ENCODE measurements around the gene NKAPL.
A peak's percentile ranks its signal among the peaks of the same experiment; 100 is the strongest.

NKAPL gene

GRCh38 chr6:28280595-28281287, 21.6 kb downstream of the NKAPL start:
- TF ChIP-seq, protein P1, sequence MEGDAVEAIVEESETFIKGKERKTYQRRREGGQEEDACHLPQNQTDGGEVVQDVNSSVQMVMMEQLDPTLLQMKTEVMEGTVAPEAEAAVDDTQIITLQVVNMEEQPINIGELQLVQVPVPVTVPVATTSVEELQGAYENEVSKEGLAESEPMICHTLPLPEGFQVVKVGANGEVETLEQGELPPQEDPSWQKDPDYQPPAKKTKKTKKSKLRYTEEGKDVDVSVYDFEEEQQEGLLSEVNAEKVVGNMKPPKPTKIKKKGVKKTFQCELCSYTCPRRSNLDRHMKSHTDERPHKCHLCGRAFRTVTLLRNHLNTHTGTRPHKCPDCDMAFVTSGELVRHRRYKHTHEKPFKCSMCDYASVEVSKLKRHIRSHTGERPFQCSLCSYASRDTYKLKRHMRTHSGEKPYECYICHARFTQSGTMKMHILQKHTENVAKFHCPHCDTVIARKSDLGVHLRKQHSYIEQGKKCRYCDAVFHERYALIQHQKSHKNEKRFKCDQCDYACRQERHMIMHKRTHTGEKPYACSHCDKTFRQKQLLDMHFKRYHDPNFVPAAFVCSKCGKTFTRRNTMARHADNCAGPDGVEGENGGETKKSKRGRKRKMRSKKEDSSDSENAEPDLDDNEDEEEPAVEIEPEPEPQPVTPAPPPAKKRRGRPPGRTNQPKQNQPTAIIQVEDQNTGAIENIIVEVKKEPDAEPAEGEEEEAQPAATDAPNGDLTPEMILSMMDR (conservative IDR thresholded peaks at IDR 0.05; ENCODE audit: low read length), result no peak
- no peak for DNase-seq (ENCODE audit: low read depth)
- H3K4me3 ChIP-seq (ENCODE audit: low read length), result peak overlapping the region; percentile 65

DNA sequence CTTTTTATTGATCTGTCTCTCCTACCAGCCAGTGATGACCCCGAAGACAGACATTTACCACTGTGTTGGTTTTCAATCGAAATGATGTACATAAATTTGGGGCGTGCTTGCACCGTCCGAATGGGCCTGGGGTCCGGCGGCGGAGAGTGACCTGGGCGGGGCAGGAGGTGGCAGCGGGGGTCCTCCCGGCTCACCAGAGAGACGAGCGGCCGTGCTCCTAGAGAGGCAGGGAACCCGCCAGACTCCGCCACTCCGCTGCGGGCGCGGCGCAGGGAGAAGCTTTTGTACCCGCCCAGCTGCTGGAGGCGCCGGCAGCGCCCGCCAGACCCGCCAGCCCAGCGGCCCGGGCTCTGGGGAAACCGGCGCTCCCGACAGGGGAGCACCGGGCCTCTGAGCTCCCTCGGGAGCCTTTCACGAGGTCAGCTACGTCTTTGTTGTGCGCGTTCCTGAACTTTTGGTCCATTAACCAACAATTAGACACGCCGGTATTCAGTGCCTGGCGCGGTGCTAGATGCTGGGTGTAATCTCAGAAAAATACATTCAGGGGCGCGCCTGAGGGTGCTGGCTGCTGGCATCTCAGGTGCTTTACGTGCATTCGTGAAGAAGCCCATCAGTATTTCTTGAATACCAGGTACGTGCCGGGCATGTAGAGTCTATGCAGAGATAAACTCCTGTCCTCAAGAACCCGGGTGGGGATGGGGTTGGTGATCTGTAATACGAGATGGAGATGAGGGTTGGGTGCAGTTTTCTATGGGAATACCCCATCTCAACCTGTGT, 22.4 kb downstream of the NKAPL start, which contains the start of gene PGBD1:
Gene PGBD1, plus strand, starts transcription at position 285 of the 777 bp plus-strand sequence. CDS start 2,242 bp downstream, outside the sequence.
- DNase-seq (ENCODE audit: low read depth), result peak; percentile 80
- TF ChIP-seq, protein P1 (conservative IDR thresholded peaks at IDR 0.05; ENCODE audit: low read length), result no peak
- peak within 1 kb of the TSS; percentile 65 for H3K4me3 ChIP-seq (ENCODE audit: low read length)

- no peak for DNase-seq (ENCODE audit: low read depth)
- TF ChIP-seq, protein P1 (conservative IDR thresholded peaks at IDR 0.05; ENCODE audit: low read length), result no peak
- H3K4me3 ChIP-seq (ENCODE audit: low read length), result no peak overlapping the region
Observed at GRCh38 chr6:28282926-28283325, 23.8 kb downstream of the NKAPL start.

GRCh38 chr6:28291573-28291972, 32.5 kb downstream of the NKAPL start:
- no peak overlapping the region for H3K4me3 ChIP-seq (ENCODE audit: low read length)
- TF ChIP-seq, protein P1 (conservative IDR thresholded peaks at IDR 0.05; ENCODE audit: low read length), result no peak
- DNase-seq (ENCODE audit: low read depth), result no peak

GRCh38 chr6:28295326-28295725, 36.2 kb downstream of the NKAPL start:
- no peak for DNase-seq (ENCODE audit: low read depth)
- H3K4me3 ChIP-seq (ENCODE audit: low read length), result no peak overlapping the region
- TF ChIP-seq, protein P1 (conservative IDR thresholded peaks at IDR 0.05; ENCODE audit: low read length), result no peak

DNA sequence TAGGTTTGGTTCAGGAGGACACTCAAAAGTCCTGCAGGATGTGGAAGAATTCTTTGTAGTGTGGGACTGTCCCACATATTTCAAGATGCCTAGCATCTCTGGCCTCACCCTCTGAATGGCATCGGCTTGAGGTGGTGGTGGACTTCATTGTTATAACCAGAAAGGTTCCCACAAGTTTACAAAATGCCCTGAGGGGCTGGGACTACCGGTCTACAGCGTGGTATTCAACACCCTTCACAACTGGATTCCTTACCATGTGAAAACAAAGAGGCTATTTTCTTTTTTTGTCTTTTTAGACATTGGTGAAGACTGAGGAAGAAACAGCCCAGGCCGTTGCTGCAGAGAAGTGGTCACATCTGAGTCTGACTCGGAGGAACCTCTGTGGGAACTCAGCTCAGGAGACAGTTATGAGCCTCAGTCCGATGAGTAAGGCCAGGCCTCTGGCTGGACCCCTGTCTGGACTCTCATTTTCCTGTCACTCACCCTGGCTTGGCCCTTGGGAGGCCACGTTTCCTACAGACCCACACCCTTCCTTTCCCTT, 37.5 kb downstream of the NKAPL start:
- DNase-seq (ENCODE audit: low read depth), result no peak
- H3K4me3 ChIP-seq (ENCODE audit: low read length), result no peak overlapping the region
- TF ChIP-seq, protein P1 (conservative IDR thresholded peaks at IDR 0.05; ENCODE audit: low read length), result no peak
